ENCODE data around the gene ODAD3.

DNA sequence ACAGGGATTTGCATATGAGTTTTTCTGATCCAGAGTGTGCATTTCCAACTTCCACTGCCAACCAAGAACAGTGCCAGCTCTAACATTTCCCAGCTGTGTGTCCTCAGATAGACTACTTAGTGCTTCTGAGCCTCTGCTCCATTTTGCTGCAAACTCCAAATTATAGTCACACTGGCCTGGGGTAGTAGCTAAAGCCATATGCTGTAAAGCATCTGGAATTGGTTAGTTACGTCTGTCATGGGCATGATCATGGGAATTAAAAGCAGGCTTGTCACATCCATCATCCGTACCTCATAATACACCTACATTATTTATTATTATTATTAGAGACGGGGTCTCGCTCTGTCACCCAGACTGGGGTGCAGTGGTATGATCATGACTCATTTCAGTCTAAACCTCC, 38.8 kb upstream of the ODAD3 start:
- TF ChIP-seq, protein P1, sequence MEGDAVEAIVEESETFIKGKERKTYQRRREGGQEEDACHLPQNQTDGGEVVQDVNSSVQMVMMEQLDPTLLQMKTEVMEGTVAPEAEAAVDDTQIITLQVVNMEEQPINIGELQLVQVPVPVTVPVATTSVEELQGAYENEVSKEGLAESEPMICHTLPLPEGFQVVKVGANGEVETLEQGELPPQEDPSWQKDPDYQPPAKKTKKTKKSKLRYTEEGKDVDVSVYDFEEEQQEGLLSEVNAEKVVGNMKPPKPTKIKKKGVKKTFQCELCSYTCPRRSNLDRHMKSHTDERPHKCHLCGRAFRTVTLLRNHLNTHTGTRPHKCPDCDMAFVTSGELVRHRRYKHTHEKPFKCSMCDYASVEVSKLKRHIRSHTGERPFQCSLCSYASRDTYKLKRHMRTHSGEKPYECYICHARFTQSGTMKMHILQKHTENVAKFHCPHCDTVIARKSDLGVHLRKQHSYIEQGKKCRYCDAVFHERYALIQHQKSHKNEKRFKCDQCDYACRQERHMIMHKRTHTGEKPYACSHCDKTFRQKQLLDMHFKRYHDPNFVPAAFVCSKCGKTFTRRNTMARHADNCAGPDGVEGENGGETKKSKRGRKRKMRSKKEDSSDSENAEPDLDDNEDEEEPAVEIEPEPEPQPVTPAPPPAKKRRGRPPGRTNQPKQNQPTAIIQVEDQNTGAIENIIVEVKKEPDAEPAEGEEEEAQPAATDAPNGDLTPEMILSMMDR (conservative IDR thresholded peaks at IDR 0.05) = no peak
- no peak for TF ChIP-seq EZH2 (IDR thresholded peaks at IDR 0.05; ENCODE audit: low read depth)
